GM08714 (cell line): ENCODE measurements around the gene TXNRD1.

Source experiments
- H3K4me3 ChIP-seq: fragments of 200-500 bp; sonication (Bioruptor generic); 2 replicates; pipeline ENCODE4 v1.5.1; 2014; ENCODE audit warnings: mild to moderate bottlenecking, low read length, inconsistent platforms
- ZNF274 ChIP-seq: IDR thresholded peaks from 2 replicates; pipeline ENCODE4 v1.6.1; 2012; ENCODE audit warnings: mild to moderate bottlenecking, low read depth, low read length

TXNRD1 gene

GRCh38 chr12:104353012-104353981, 137.7 kb downstream of the TXNRD1 start:
- H3K4me3 ChIP-seq = no peak overlapping the region
- no peak for TF ChIP-seq ZNF274

- no peak overlapping the region for H3K4me3 ChIP-seq
- no peak for TF ChIP-seq ZNF274
Observed at GRCh38 chr12:104354167-104354867, 138.7 kb downstream of the TXNRD1 start.

- no peak overlapping the region for H3K4me3 ChIP-seq
- no peak for TF ChIP-seq ZNF274
Observed at GRCh38 chr12:104354868-104355570, 139.4 kb downstream of the TXNRD1 start.

GRCh38 chr12:104355630-104356029, 140.1 kb downstream of the TXNRD1 start:
- no peak overlapping the region for H3K4me3 ChIP-seq
- TF ChIP-seq ZNF274 = no peak

GRCh38 chr12:104356231-104357115, 140.9 kb downstream of the TXNRD1 start:
- H3K4me3 ChIP-seq = no peak overlapping the region
- TF ChIP-seq ZNF274 = no peak

- no peak for TF ChIP-seq ZNF274
- no peak overlapping the region for H3K4me3 ChIP-seq
Observed at GRCh38 chr12:104357421-104357952, 141.9 kb downstream of the TXNRD1 start.

- TF ChIP-seq ZNF274 = no peak
- no peak overlapping the region for H3K4me3 ChIP-seq
Observed at GRCh38 chr12:104358353-104359003, 142.9 kb downstream of the TXNRD1 start.

- H3K4me3 ChIP-seq = no peak overlapping the region
- no peak for TF ChIP-seq ZNF274
Observed at GRCh38 chr12:104359216-104359615, 143.6 kb downstream of the TXNRD1 start.

- no peak for TF ChIP-seq ZNF274
- H3K4me3 ChIP-seq = no peak overlapping the region
Observed at GRCh38 chr12:104360157-104360556, 144.6 kb downstream of the TXNRD1 start.

GRCh38 chr12:104360983-104361707, 145.6 kb downstream of the TXNRD1 start:
- H3K4me3 ChIP-seq = no peak overlapping the region
- TF ChIP-seq ZNF274 = no peak

- H3K4me3 ChIP-seq = no peak overlapping the region
- TF ChIP-seq ZNF274 = no peak
Observed at GRCh38 chr12:104365921-104366410, 150.4 kb downstream of the TXNRD1 start.

GRCh38 chr12:104369708-104370107, 154.1 kb downstream of the TXNRD1 start:
- TF ChIP-seq ZNF274 = no peak
- no peak overlapping the region for H3K4me3 ChIP-seq
